Daoy (cell line): ENCODE data around the gene RGS11. TPM values are rescaled to one million over a fixed set of nuclear protein-coding genes. Genes with fewer than 3 reads are reported as not detected.
"Not testable (repeated sequence)": the region's sequence is repeated elsewhere in the genome, so short reads cannot be mapped to it uniquely, and the experiment has no call there.

Experiments
- DNase-seq: peaks from one replicate; pipeline ENCODE4 v3.0.0-alpha.2; 2015; ENCODE audit warnings: low read depth
- total RNA-seq: library from RNA; depleted of rRNA; stranded (reverse); fragments of >200 nt; shearing (Covaris generic); gene quantifications from 2 replicates; pipeline ENCODE4 v1.2.3, GENCODE V29; 2014

RGS11 gene
- total RNA-seq, 1 experiment from 2014 or later, result 0.06 TPM

DNA sequence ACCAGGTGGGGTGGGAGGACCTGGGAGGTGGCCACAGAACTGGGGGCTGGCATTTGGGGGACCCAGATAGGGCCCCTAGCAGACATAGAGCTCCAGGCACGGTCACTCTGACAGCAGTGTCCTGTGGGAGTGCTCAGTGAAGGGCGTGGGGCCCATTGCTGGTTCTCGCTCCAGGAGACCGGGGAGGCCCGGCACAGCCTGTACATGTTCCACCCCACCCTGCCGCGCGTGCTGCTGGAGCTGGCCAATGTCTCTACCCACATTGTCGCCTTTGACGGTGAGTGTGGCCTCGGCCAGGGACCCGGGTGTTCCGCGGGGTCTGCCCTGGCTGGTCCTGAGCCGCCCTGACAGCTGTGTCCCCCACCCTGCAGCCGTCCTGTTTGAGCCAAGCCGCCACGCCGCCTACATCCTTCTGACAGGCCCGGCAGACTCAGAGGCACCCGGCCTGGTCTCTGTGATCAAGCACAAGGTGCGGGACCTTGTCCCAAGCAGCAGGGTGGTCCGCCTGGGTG lies 11.2 kb downstream of the RGS11 start:
- DNase-seq, result no peak

GRCh38 chr16:263944-264343 lies 11.8 kb downstream of the RGS11 start:
- no peak for DNase-seq

- DNase-seq, result no peak
Observed at GRCh38 chr16:263182-263774, 12.5 kb downstream of the RGS11 start.

- no peak for DNase-seq
Observed at GRCh38 chr16:262121-262745, 13.5 kb downstream of the RGS11 start.

DNA sequence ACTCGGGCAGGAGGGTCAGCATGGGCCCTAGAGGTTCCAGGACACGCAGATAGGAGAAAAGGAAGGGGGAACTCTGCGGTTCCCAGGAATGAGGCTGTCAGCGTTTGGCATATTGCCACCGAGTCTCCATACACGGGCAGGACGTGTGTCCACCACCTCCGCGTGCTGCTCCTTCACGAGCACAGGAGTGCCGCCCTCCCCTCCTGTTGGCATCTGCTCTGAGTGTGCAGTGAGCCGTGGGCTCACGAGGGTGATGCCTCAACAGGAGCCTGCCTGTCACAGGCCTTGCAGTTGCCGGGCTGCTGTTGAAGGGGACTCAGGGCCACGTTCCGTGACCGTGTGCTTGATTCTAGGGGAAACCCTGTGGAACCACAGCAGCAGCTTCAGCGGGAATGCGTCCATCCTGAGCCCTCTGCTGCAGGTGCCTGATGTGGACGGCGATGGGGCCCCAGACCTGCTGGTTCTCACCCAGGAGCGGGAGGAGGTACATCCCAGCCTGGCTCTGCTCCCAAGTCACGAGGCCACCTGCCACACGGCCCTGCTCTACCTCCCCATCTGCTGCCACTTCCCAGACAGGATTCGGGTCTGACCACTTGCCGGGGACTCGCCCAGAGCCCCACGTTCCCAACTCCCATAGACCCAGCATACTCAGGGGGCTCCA lies 14.6 kb downstream of the RGS11 start:
- DNase-seq, result no peak

DNA sequence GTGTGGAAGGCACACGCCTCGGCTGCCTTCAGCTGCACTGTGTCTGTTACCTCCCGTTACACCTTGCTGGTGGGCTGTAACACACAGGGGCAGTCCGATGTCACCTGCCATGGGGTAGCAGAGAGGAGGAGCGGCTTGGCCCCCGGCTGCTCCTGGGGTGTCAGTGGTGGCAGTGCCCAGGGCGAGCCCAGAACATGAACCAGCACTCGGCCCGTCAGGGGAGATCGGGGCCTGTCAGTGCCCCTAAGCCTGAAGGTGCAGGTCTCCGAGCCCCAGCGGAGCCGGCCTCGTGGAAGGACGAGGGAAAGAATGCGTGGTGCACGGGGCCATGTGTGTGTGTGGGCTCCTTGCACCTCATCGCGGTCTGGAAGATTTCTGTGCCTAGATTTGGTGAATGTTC lies 15.4 kb downstream of the RGS11 start:
- DNase-seq, result no peak

DNA sequence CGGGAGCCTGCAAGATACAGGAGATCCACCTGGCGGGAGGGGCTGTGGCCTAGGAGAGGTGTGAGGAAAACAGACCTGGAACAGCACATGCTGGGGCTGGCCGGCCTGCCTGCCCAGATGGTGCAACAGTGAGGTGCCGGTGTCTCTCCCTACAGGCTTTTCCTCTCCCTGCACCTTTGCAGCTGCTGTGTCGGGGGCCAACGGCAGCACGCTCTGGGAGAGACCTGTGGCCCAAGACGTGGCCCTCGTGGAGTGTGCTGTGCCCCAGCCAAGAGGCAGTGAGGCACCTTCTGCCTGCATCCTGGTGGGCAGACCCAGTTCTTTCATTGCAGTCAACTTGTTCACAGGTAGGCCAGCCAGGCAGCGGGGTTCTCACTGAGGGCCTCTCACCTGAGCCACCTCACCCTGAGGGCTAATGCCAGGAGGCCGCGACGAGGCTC lies 15.9 kb downstream of the RGS11 start:
- no peak for DNase-seq

DNA sequence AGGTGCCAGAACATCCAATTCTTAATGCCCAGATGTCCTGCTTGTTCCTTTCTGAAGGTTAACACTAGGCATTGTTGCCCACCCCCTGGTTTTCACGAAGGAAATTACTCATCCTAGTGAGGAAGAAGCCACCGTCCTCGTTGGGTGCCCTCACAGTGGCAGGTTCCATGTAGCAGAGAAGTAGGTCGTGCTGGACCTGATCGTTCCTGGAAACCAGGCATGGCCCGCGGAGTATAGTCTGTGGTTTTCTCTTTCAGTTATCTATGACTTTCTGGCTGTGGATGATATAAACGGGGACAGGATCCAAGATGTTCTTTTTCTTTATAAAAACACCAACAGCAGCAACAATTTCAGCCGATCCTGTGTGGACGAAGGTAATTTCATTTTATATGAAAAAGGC lies 16.5 kb downstream of the RGS11 start:
- no peak for DNase-seq

DNA sequence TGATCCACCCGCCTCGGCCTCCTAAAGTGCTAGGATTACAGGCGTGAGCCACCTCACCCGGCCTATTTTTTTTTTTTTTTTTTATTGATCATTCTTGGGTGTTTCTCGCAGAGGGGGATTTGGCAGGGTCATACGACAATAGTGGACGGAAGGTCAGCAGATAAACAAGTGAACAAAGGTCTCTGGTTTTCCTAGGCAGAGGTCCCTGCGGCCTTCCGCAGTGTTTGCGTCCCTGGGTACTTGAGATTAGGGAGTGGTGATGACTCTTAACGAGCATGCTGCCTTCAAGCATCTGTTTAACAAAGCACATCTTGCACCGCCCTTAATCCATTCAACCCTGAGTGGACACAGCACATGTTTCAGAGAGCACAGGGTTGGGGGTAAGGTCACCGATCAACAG lies 17.7 kb downstream of the RGS11 start:
- not testable (repeated sequence) for DNase-seq

DNA sequence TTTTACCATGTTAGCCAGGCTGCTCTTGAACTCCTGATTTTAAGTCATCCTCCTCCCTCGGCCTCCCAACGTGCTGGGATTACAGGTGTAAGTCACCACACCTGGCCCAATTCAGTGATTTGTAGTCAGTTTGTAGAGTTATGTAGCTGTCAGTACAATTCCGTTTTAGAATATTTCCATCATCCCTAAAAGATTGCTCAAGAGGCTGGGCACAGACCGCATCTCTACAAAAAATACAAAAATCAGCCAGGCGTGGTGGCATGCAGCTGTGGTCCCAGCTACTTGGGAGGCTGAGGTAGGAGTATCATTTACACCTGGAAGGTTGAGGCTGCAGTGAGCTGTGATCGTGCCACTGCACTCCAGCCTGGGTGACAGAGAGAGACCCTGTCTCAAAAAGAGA lies 20.6 kb downstream of the RGS11 start:
- no peak for DNase-seq

- DNase-seq, result no peak
Observed at GRCh38 chr16:254461-254860, 21.3 kb downstream of the RGS11 start.

GRCh38 chr16:253833-254232 lies 21.9 kb downstream of the RGS11 start:
- no peak for DNase-seq

DNA sequence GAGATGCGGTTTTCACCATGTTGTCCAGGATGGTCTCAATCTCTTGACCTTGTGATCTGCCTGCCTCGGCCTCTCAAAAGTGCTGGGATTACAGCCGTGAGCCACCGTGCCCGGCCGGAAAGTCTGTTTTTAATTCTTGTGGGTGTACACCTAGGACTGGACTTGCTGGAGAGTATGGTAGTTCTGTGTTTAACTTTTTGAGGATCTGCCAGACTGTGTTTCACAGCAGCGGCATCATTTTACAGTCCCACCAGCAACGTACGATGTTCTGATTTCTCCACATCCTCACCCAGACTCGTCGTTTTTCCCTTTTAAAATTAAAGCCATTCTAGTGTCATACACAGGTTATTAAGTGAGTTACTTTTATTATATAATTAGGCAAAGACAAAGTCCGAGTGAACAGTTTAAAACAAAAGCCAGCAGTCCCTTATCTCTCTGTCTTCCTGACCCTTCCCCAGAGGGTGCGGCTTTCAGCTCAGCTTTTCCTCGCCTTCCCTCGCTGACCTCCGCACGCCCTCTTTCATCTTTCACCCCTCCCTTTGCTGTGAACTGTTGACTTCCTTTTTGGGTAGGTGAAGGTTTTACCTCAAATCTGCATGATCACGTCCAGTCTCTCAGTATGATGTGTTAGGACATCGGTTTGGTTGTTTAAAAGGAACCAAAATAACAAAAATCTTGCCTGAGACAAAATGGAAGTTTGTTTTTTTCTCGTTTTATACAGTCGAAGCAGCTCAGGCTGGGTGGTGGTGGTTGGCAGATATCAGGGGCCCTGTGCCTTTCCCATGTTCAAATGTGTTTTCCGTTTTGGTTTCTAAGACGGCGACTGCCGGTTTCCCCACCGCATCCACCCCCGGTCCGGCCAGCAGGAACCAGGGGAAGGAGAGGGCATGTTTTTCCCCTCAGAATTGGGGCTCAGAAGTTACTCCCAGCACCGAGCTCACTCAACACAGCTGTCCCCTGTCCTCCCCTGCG lies 23.1 kb downstream of the RGS11 start:
- no peak for DNase-seq

DNA sequence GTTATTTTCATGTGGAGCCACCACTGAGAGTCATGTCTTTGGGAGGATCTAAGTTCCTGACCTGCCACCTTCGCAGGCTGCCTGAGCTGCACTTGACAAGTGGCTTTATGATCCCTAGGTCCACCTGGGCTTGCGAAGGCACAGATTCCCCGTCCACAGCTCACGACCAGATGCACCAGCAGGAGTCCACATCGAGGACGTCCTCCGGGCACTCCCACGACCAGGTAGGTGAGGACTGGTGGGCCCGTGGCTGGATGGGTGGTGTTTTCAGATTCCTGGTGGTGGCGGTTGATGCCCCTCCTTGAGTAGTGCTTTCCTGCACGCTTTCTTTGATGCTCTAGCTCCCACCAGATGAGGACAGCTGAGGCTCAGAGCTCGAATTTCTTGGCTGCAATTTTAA lies 26.3 kb downstream of the RGS11 start:
- DNase-seq, result no peak

DNA sequence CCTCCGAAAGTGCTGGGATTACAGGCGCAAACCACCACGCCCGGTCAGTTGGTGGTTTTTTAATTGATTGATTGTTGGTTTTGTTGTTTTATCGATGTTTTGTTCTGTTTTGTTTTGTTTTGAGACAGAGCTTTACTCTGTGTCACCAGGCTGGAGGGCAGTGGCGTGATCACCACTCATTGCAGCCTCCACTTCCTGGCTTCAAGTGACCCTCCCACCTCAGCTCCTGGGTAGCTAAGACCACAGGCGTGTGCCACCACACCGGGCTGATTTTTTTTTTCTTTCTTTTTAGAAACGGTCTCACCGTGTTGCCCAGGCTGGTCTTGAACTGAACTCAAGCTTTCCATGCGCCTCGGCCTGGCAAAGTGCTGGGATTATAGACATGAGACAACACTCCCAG lies 28.7 kb downstream of the RGS11 start:
- no peak for DNase-seq

- no peak for DNase-seq
Observed at GRCh38 chr16:245105-245504, 30.6 kb downstream of the RGS11 start.

GRCh38 chr16:243348-243747 lies 32.4 kb downstream of the RGS11 start:
- no peak for DNase-seq

- no peak for DNase-seq
Observed at GRCh38 chr16:242281-242680, 33.5 kb downstream of the RGS11 start.

DNA sequence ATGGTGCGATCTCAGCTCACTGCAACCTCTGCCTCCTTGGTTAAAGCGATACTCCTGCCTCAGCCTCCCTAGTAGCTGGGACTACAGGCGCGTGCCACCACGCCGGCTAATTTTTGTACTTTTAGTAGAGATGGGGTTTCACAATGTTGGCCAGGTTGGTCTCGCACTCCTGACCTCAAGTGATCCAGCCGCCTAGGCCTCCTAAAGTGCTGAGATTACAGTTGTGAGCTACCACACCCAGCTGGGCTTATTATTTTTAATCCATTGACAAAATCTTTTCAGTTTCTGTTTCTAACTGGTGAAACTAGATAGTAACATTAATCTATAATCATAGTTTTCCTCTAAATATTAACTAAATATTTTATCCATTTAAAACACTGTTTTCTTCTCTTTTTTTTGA lies 35.2 kb downstream of the RGS11 start:
- no peak for DNase-seq

- DNase-seq, result no peak
Observed at GRCh38 chr16:239948-240277, 35.8 kb downstream of the RGS11 start.

- peak; percentile 93 for DNase-seq
Observed at GRCh38 chr16:234468-235305, 41.1 kb downstream of the RGS11 start, which contains the start of gene FAM234A. FAM234A (plus strand) TSS chr16:234821; CDS start chr16:254414, 19,593 bp downstream.
